HG03066 (cell line): Measurements from ENCODE around the gene MAPKAP1.
A peak's percentile ranks its signal among the peaks of the same experiment; 100 is the strongest.

Experiments used
- ATAC-seq: cut with Tn5 transposase; IDR thresholded peaks from one replicate; pipeline ENCODE4 v1.9.1; 2021; ENCODE audit warnings: low read depth; ENCODE audit not compliant: unreplicated experiment

MAPKAP1 gene

DNA sequence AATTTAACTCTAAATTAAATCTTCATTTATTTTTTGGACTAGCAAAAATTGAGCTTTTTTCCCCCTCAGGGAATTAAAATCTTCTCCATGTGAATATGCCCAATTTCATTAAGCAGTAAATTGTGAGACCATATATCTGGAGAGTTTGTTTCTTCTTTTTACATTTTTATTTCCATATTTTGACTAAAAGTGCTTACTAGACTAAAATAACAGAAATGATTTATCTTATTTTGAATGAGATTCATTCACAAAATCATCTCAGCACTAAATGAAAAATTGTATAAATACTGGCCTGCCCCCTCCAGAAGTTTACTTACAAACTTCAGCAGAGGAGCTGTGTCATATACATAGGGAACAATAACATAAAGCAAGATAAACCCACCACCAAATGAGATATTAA, 26.6 kb downstream of the MAPKAP1 start:
- no peak for ATAC-seq

DNA sequence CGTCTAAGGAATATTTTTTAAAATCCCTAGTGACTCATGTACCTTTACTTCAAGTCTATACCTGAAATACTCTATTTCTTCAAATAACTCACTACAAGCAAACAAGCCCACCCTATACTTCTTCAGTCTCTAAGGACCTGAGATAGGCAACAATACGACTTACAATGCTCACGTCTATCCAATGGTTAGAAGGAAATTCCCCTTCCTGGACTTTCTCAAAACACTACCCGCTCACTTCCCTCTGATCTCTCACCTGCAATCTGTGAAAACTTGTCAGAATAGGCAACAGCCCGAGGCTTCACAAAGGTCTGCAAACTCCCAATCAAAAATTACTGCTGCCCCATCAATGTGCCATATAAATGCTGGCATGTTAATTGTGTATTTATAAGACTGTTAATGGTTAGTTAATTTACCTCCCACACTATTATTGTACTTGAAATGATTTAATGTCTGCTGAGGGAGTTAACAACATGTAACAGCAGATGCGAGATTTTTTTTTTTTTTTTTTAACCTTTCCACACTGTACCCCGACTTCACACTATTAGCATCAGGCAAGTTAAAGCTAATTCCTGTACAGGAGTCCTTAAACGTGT, 27.3 kb downstream of the MAPKAP1 start:
- ATAC-seq, result no peak

DNA sequence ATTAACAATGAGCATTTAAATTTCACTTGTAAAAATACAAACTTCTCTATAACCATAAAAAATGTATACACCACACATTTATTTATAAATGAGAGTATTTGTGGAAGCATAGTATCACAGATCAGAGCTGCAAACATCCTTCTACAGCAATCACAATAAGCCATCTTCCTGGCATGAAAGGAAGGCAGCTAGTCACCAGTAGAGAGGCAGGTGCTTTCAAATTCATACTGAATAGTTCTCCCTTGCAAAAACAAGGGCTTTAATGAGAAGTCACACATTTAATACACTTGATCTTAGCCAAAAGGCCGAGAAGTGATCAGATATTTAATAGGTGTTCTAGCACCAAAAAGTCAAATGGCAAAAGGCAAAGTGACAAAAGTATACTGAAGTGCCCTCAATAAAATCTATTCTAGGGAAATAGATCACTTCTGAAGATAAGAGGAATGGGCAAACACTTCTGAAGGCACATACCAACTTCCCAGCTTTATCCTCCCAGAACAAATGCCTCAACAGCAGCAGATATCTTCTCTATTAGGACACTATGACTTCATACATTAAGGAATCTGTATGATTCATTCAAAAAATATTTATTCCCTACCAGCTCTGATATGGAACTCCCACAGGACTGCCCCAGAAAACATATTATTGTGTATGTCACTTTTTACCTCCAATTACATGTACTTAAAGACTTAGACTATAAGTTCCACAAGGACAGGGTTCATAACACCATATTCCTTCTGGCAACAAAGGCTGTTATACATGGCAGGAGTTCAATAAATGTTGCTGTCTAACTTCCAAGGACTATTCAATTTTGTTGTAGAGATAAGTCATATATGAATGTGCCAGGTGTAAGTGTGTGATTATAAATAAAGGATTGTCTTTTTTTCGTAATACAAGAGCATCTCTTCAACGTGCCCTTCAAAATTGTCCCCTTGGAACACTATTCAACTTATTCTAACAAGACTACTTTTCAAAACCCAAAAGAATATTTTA, 31.7 kb downstream of the MAPKAP1 start:
- no peak for ATAC-seq

DNA sequence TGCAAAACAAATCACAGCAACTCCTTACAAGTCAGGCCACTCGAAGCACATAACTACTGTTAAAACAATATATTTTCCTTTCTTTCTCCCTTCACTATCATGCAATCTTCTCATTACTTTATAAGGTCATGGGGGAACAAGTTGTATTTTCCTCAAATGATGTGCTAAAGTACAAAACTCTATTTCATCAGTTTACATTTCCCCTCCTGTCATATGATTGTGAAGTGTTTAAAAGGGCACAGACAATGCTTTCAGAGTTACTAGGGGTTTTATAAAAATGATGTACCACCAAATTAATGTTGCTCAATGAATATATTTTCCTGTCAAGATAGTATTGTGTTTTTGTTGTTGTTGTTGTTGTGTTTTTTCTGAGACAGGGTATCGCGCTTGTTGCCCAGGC, 34.1 kb downstream of the MAPKAP1 start:
- ATAC-seq, result no peak

DNA sequence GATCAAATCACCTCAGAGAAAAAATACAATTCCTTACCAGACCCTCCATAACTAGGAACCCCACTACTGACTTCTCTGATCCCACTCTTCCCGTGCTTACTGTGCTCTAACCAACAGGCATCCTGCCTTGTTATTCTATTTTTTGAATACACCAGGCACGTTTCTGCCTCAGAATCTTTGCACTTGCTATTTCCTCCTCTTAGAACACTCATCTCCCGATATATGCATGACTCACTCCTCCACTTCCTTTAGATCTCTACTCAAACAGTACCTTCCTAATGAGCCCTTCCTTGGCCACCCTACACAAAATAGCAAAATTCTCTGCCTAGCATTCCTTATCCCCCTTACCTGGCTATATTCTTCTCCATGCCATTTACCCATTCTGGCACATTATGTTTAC, 43.9 kb downstream of the MAPKAP1 start:
- no peak for ATAC-seq

DNA sequence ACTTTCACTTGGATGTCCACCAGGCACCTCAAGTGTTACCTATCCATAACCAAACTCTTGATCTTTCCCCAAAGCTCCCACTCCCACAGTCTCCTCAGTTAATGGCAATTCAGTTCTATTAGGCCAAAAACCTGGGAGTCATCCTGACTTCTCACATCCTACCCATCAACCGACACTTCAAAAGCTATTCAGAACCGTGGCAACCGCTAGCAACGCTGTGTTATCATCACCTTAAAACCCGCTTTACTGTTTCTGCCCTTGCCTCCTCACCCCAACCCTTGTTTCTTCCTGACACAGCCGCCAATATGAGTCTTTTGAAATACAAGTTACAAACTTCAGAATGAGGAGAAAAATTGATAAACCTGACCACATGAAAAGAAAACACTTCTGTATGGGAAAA, 46.5 kb downstream of the MAPKAP1 start:
- no peak for ATAC-seq

DNA sequence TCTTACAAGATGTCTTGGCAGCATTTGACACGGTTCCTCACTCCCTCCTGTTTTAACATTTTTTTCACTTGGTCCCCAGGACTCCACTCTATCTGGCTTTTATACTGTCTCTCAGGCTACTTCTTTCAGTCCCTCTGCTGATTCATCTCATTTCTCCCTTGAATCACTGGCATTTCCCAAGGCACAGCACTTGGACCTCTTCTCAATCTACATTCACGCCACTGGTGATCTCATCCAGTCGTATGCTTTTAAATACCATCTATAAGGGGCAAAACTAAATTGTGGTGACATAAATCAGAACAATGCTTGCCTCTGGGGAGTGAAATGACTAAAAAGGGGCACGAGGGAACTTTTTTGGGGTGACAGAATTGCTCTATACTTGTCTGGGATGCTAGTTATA, 47.1 kb downstream of the MAPKAP1 start:
- no peak for ATAC-seq

DNA sequence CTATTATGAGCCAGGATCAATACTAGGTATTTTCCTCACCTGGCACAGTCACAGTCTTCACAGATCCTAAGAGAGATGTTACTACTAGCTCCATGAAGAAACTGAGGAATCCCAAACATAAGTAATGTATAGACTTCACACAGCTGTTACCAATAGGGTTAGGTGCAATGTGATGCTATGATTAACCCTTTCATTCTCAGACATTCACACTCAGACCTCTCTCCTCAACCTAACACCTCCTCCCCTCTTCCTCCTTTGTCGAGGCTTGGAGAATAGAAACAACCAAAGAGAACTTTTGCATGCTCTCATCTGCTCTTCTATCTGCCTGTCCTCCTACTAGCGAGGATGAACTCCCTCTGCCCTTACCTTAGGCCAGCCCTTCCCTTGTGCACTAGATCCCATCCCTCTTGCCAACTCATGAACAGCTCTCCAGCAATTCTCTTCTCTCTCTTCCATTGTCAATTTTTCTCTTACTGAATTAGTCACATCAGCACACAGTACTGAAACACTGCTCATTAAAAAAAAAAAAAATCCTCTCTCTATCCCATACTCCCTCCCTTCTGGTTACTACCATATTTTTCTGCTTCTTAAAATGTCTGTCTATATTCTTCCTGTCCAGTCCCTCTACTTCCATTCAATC, 47.7 kb downstream of the MAPKAP1 start:
- no peak for ATAC-seq

DNA sequence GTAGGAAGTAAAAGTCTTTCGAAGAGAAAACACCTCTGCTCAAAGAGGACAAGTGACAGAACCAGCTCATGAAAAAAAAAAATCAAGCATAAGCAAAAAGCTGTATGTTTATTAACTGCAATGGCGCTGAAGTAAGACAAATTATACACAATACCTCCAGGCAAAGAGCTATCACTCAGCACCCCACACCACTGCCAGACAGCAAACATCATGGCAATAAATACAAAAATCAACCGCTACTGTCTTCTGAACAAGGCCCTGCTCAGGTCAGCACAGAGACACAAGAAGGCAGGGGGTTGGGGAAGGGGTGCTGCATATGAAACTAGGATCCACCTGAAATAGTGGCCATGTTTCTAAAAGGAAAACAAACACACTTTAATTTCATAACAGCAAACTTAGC, 50.4 kb downstream of the MAPKAP1 start:
- ATAC-seq, result no peak

DNA sequence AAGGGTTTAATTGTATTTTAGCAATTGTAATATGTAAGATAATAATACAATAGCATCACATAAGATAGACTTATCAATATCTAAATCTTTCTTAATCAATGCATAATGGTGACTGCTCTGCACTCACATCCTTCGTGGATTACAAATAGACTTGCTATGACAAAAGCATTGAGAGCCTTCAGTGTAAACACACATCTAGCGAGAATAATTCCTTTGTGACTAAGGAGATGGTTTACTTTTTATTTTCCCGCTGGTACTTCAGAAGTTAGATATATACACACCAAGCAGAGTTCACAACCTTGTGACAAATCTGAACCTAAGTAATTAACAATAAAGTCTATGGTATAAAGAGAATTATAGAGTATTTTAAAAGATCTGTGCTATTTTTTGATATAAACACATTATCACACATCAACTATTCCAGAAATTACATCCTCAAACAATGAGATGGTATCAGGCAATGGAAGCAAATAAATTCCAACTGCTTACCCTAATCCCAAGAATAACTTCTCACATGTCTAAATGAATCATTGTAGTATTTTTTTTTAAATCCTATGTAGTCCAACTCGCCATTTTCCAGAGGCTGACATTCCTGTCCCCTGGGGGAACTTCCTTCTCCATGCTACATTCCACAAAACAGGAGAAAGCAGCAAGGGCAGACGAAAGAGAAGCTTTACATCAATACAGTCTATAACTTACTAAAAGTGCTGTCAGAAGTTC, 51.2 kb downstream of the MAPKAP1 start:
- ATAC-seq, result no peak

DNA sequence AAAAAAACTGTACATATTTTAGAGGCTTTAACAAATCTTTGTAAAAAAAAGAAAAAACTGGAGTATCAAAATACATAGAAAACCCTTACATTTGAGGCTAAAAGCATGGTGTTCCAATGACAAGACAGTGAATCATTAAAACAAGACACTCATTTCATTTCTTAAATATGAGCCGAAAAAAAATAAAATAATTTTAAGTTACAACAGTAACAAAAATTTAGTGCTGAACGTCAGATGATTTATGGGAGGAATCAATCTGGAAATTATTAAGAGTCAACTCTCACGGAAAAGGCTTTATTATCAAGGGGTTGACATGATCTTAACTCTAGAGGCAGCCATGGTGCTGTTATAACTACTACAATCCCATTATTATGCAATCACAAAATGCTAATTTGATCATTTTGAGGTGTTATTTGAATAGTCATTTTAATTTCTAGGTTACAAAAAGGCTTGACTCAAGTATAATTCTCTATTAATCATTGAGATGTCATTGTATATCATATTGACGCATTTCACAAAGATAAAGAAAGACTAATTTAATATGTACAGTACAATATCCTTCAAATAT, 51.9 kb downstream of the MAPKAP1 start:
- ATAC-seq, result no peak

DNA sequence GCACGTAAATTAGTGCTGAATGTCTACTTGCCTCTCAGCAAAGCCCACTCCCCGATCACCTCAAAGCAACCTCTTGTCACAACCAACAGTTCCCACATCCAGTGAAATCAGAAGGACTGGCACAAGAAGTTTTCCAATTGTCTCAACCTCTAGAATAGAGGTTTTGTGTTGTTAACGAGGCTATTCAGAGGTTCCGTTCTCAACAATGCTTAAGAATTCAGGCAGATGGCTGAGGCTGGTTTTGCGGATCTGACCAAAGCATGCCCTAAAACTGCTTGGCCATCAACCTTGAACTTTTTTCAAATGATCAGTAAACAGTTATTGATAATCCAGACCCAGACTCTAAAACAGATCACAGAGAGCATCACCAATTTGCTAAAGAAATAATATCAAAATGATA, 52.9 kb downstream of the MAPKAP1 start:
- no peak for ATAC-seq

DNA sequence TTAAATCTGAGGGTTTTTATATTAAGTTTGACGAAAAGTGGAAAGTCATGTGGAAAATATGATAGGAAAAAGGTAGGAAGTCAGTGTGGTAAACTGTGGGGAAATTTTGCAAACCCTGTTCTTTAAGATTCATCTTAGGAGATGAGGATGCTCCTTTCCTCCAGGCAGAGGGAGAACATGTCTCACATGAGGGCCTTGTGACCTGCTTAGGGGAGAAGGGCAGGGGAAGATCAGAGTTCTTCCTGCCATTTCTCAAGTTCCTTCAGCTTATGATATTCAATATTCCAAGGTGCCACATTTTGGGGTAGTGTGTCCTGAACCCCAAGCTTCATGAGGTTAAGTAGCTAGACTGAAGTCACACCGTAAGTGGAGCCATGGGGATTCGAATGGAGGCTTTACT, 53.7 kb downstream of the MAPKAP1 start:
- no peak for ATAC-seq

DNA sequence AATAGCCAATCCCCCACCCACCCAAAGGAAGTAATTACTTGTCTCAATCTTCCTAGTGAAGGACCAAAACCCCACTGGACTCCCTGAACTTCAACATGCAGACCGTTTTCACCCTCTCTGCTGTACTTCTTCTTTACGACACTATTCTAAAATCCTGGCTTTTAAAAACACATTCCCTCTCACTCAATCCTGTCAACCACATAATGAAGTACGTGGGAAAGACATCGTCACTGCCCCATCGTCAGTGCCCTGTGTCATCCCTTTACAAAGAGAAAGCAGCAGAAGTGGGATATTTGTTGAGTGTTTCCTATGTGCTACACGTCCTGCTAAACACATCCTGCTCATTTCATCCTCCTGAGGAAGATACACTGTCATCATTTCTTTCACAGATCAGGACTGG, 54.2 kb downstream of the MAPKAP1 start:
- no peak for ATAC-seq

DNA sequence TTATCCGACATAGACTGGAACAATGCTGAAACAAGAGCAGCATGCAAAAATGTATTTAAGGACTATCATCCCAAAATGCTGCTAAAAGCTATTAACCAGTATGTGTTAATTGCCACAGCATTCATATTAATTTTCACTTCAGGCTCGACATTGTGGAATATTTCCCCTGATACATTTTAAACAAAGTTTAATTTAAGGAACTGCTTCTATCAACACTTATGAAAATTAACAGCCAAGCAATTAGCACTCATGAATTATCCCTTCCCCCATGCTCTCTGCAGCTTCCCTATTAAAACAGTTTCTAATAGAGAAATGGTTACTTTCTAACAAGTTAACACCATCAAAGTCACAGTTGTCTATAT, 54.8 kb downstream of the MAPKAP1 start:
- ATAC-seq, result no peak

DNA sequence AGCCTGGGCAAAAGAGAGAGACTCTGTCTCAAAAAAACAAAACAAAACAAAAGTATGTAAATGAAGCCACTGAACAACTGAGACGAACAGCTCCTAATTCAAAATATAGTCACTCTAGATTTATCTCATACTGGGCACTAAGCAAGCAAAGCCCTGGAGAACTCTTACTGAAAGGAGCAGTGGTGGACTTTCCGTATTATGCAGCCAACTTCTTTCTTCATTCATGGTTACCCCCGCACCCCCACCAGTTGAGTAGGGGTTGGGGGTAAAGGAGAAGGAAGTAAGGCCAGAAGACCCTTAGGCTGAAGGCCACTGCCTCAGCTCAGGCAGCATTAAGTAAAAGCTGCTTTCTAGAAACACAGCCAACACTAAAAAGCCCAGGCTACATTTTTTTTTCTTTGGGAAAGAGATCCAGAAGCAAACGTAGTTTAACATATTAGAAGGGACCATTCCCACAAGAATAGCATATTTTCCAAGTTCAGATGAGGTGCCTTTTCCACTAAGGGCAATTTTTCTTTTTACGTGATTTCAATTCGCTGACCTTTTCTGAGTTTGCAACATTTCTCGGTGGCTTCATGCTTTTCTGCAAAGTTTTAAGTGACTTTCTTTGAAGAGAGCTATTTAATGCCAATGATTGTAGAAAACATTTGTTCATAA, 55.3 kb downstream of the MAPKAP1 start:
- no peak for ATAC-seq

DNA sequence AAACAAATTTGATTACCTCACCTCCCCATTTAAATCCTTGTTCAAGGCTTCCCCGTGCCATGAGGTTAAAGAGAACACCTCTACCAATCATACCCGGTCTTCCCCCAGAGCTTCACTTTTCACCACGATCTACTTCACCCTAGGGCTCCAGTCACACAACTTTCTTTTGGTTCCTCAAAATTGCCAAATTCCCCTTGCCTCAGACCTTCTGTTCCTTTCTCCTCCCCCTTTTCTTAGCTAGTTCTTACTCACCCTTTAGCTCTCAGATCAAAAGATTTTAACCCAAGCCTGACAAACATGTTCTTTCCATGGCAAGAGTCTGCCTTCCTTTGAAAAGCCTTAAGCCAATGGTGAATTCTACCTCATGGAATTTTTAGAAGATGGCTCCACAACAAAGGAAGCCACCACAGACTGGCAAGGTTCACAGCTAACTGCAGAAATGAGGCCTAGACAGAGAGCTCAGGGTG, 56.7 kb downstream of the MAPKAP1 start:
- peak; percentile 67 for ATAC-seq

DNA sequence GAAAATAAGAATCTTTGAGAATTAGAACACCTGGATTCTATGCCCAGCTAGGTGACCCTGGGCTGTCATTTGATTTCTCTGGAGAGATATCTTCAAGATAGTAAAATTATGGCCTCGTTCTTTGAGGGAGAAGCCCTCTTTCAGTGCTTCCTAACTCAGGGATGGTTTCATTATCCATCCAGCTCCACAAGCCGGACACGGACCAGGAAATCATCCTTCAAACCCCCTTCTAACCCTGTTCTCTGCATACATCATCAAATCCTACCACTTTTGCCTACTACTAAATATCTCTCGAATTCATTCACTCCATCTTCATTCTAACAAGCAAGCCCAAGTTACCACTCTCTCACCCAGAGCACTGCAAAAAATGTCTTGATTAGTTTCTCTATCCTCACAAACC, 57.2 kb downstream of the MAPKAP1 start:
- ATAC-seq, result no peak

DNA sequence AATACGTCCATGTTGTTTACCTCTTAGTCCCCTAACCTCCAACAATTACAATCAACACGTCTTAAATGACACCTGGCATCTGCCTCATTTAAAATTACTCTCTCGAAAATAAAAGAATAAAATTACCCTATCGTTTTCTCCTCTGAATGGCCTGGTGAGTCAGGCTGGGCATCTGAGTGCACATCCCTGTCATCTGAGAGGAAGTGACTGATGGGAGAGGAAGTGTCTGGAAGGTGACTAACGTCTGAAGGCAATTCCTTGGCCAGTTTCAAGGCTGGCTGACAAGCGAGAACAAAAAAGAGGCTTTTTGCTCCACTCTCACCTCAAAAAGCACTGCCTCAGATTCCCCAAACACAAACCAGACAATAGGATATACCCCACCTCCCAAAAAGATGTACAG, 57.7 kb downstream of the MAPKAP1 start:
- ATAC-seq, result no peak

DNA sequence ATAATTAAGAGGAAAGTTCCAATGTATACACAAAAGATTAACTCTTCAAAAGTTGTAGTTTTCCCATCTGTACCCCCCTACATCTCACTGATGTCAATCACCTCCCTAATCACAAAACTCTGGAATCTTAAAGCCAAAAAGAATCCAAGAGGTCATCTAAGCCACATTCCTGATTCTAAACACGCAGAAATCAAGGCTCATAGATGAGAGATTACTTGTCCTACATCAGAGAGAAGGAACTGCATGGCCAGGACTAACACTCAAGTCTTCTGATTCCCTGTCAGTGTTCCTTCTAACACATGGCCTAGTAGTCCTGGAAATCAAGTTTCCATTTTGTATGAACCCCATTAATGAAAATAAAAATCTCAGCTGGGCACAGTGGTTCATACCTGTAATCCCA, 58.7 kb downstream of the MAPKAP1 start:
- no peak for ATAC-seq
